ENCODE data around the gene DAB2IP. TPM values are rescaled to one million over a fixed set of nuclear protein-coding genes. Genes with fewer than 3 reads are reported as not detected.

DAB2IP gene
- total and polyA plus RNA-seq, 2 donors (not counting 1 experiment from before 2014, with no cell fraction given), result 14.6 to 16.5 TPM

DNA sequence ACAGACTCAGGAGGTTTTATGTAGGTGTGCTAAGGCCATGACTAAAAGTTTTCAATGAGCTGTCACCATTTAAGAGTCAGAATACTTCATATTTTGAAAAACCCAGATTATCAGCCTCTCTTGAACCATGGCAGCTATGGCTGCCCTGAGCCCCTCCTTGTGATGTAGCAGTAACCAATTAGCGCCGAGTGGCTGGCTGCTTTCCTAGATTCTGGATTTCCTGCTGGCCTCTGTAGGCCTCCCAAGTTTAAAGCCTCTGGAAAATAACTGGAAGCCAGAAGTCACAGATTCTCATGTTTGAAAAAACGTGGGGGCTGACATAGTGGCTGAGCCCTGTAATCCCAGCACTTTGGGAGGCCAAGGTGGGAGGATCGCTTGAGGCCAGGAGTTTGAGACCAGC lies 25.5 kb downstream of the DAB2IP start:
- no peak overlapping the region for H2AFZ ChIP-seq (ENCODE audit: low read length)
- H3K27me3 ChIP-seq (ENCODE audit: control insufficient read depth, insufficient read depth, low read length), result no peaks in the 10 kb centered on the region
- no peaks in the 10 kb centered on the region for H3K36me3 ChIP-seq (ENCODE audit: control insufficient read depth, insufficient read depth, low read length)
- H3K27ac ChIP-seq (ENCODE audit: insufficient read depth, low read length), result no peak overlapping the region
- no peaks in the 10 kb centered on the region for H4K20me1 ChIP-seq (ENCODE audit: control insufficient read depth, extremely low read depth, insufficient read depth, low read length)
- H3K4me2 ChIP-seq (ENCODE audit: extremely low read depth, insufficient read depth, low read length), result no peak overlapping the region
- H3K9ac ChIP-seq (ENCODE audit: insufficient read depth, low read length), result no peak overlapping the region
- H3K4me1 ChIP-seq (ENCODE audit: control insufficient read depth, extremely low read depth, insufficient read depth, low read length), result peaks cover 9% of the 10 kb centered on the region
- H3K9me3 ChIP-seq (ENCODE audit: control insufficient read depth, insufficient read depth, low read depth, low read length), result no peaks in the 10 kb centered on the region
- TF ChIP-seq EZH2 (IDR thresholded peaks at IDR 0.05; ENCODE audit: low read length, missing control alignments), result no peak
- TF ChIP-seq CTCF (conservative IDR thresholded peaks at IDR 0.05 in 1 of 2, IDR thresholded peaks at IDR 0.05 in 1 of 2; ENCODE audit: low read depth in 1 of 2, low read length in 2 of 2), result no peak
- no peaks in the 10 kb centered on the region for H3K79me2 ChIP-seq (ENCODE audit: control insufficient read depth, insufficient read depth, low read length)
- no peak overlapping the region for H3K4me3 ChIP-seq (replicated peaks in 1 of 4; ENCODE audit: control extremely low read depth in 1 of 4, insufficient read depth in 1 of 4, low read depth in 3 of 4, low read length in 4 of 4)
- DNase-seq (ENCODE audit: low read depth in 2 of 2), result no peak

- Histone ChIP-seq H3K27ac (ENCODE audit: insufficient read depth, low read length) (no peak overlapping the region), H3K36me3 (ENCODE audit: control insufficient read depth, insufficient read depth, low read length) (no peaks in the 10 kb centered on the region), H2AFZ (ENCODE audit: low read length) (no peak overlapping the region), H3K27me3 (ENCODE audit: control insufficient read depth, insufficient read depth, low read length) (no peaks in the 10 kb centered on the region), H3K4me1 (ENCODE audit: control insufficient read depth, extremely low read depth, insufficient read depth, low read length) (peaks cover 9% of the 10 kb centered on the region), H3K79me2 (ENCODE audit: control insufficient read depth, insufficient read depth, low read length) (no peaks in the 10 kb centered on the region), H3K9me3 (ENCODE audit: control insufficient read depth, insufficient read depth, low read depth, low read length) (no peaks in the 10 kb centered on the region), H4K20me1 (ENCODE audit: control insufficient read depth, extremely low read depth, insufficient read depth, low read length) (no peaks in the 10 kb centered on the region), H3K4me3 (replicated peaks in 1 of 4; ENCODE audit: control extremely low read depth in 1 of 4, insufficient read depth in 1 of 4, low read depth in 3 of 4, low read length in 4 of 4) (no peak overlapping the region), H3K9ac (ENCODE audit: insufficient read depth, low read length) (no peak overlapping the region), H3K4me2 (ENCODE audit: extremely low read depth, insufficient read depth, low read length) (no peak overlapping the region)
- TF ChIP-seq EZH2 (IDR thresholded peaks at IDR 0.05; ENCODE audit: low read length, missing control alignments), result no peak
- DNase-seq (ENCODE audit: low read depth in 2 of 2), result no peak
These were observed 27.1 kb downstream of the DAB2IP start for GRCh38 chr9:121678501-121679022.

- Histone ChIP-seq H3K4me2 (ENCODE audit: extremely low read depth, insufficient read depth, low read length) (no peak overlapping the region), H3K9ac (ENCODE audit: insufficient read depth, low read length) (no peak overlapping the region), H3K4me3 (replicated peaks in 1 of 4; ENCODE audit: control extremely low read depth in 1 of 4, insufficient read depth in 1 of 4, low read depth in 3 of 4, low read length in 4 of 4) (no peak overlapping the region), H2AFZ (ENCODE audit: low read length) (no peak overlapping the region), H3K36me3 (ENCODE audit: control insufficient read depth, insufficient read depth, low read length) (no peaks in the 10 kb centered on the region), H3K79me2 (ENCODE audit: control insufficient read depth, insufficient read depth, low read length) (no peaks in the 10 kb centered on the region), H3K27ac (ENCODE audit: insufficient read depth, low read length) (no peak overlapping the region), H3K4me1 (ENCODE audit: control insufficient read depth, extremely low read depth, insufficient read depth, low read length) (peaks cover 4% of the 10 kb centered on the region), H3K9me3 (ENCODE audit: control insufficient read depth, insufficient read depth, low read depth, low read length) (no peaks in the 10 kb centered on the region), H3K27me3 (ENCODE audit: control insufficient read depth, insufficient read depth, low read length) (no peaks in the 10 kb centered on the region), H4K20me1 (ENCODE audit: control insufficient read depth, extremely low read depth, insufficient read depth, low read length) (no peaks in the 10 kb centered on the region)
- TF ChIP-seq EZH2 (IDR thresholded peaks at IDR 0.05; ENCODE audit: low read length, missing control alignments), result no peak
- no peak for TF ChIP-seq CTCF (conservative IDR thresholded peaks at IDR 0.05 in 1 of 2, IDR thresholded peaks at IDR 0.05 in 1 of 2; ENCODE audit: low read depth in 1 of 2, low read length in 2 of 2)
- no peak for DNase-seq (ENCODE audit: low read depth in 2 of 2)
These were observed 28.6 kb downstream of the DAB2IP start for GRCh38 chr9:121679901-121680635.
